Measurements from ENCODE around the gene TK1. TPM values are rescaled to one million over a fixed set of nuclear protein-coding genes. Genes with fewer than 3 reads are reported as not detected.

TK1 gene
- total RNA-seq, 1 experiment from 2014 or later, result 340 TPM

- no peaks in the 10 kb centered on the region for H3K9me3 ChIP-seq (ENCODE audit: low read length)
- intact Hi-C loops (cut with micrococcal nuclease), result no loop called here
- H3K27me3 ChIP-seq (ENCODE audit: low read length), result no peaks in the 10 kb centered on the region
- peaks cover 9% of the 10 kb centered on the region for H3F3A ChIP-seq (ENCODE audit: low read length, unreplicated experiment)
- no peaks in the 10 kb centered on the region for H3K9me2 ChIP-seq (replicated peaks; ENCODE audit: low read length)
- H2AFZ ChIP-seq (ENCODE audit: low read length), result no peak overlapping the region
- no peak for TF ChIP-seq EZH2 (IDR thresholded peaks at IDR 0.05; ENCODE audit: low read length, unreplicated experiment)
- no peak for TF ChIP-seq EZH2phosphoT487 (IDR thresholded peaks at IDR 0.05; ENCODE audit: borderline replicate concordance, low read length)
- no peak for TF ChIP-seq CTCF (conservative IDR thresholded peaks at IDR 0.05; ENCODE audit: low read depth, low read length)
- peaks cover 20% of the 10 kb centered on the region for H3K79me2 ChIP-seq (ENCODE audit: low read length)
- DNase-seq (no peak), ATAC-seq (no peak)
- H4K20me1 ChIP-seq (ENCODE audit: low read length), result peaks cover 10% of the 10 kb centered on the region; the same call in 1 of the 2 replicates
- peaks cover 41% of the 10 kb centered on the region for H3K36me3 ChIP-seq (ENCODE audit: low read depth, low read length)
- ChIA-PET CTCF (no interaction called here), POLR2A (ENCODE audit: unreplicated experiment) (no interaction called here)
- no peak overlapping the region for H3K4me3 ChIP-seq (ENCODE audit: low read length)
- H3K4me2 ChIP-seq (ENCODE audit: low read length), result no peak overlapping the region
- H3K9ac ChIP-seq (ENCODE audit: low read length), result no peak overlapping the region
- peaks cover 8% of the 10 kb centered on the region; the same call in 1 of the 2 replicates for H3K4me1 ChIP-seq (ENCODE audit: insufficient read depth, low read length)
- no peak overlapping the region for H3K27ac ChIP-seq (ENCODE audit: low read length)
- BruUV-seq (replicated peaks), result no TSS peak
These were observed 36.9 kb upstream of the TK1 start for GRCh38 chr17:78223765-78224164.

- ATAC-seq, result no peak
- peaks cover 9% of the 10 kb centered on the region for H3F3A ChIP-seq (ENCODE audit: low read length, unreplicated experiment)
- H3K27me3 ChIP-seq (ENCODE audit: low read length), result no peaks in the 10 kb centered on the region
- CTCF ChIA-PET, result interaction anchor here (0.8 kb wide), 1 partner anchor 28 kb away, joined by 3 read pairs; no protein-coding TSS in a partner anchor
- H3K9ac ChIP-seq (ENCODE audit: low read length), result no peak overlapping the region
- H4K20me1 ChIP-seq (ENCODE audit: low read length), result peaks cover 10% of the 10 kb centered on the region; the same call in 1 of the 2 replicates
- no peak overlapping the region for H2AFZ ChIP-seq (ENCODE audit: low read length)
- no peak for DNase-seq
- POLR2A ChIA-PET (ENCODE audit: unreplicated experiment), result no interaction called here
- intact Hi-C loops (cut with micrococcal nuclease), result no loop called here
- H3K9me3 ChIP-seq (ENCODE audit: low read length), result no peaks in the 10 kb centered on the region
- H3K79me2 ChIP-seq (ENCODE audit: low read length), result peaks cover 24% of the 10 kb centered on the region
- H3K9me2 ChIP-seq (replicated peaks; ENCODE audit: low read length), result no peaks in the 10 kb centered on the region
- BruUV-seq (replicated peaks), result no TSS peak
- no peak overlapping the region for H3K4me2 ChIP-seq (ENCODE audit: low read length)
- H3K27ac ChIP-seq (ENCODE audit: low read length), result no peak overlapping the region
- TF ChIP-seq EZH2phosphoT487 (IDR thresholded peaks at IDR 0.05; ENCODE audit: borderline replicate concordance, low read length) (no peak), CTCF (conservative IDR thresholded peaks at IDR 0.05; ENCODE audit: low read depth, low read length) (no peak), EZH2 (IDR thresholded peaks at IDR 0.05; ENCODE audit: low read length, unreplicated experiment) (no peak)
- peaks cover 8% of the 10 kb centered on the region; the same call in 1 of the 2 replicates for H3K4me1 ChIP-seq (ENCODE audit: insufficient read depth, low read length)
- H3K36me3 ChIP-seq (ENCODE audit: low read depth, low read length), result peaks cover 42% of the 10 kb centered on the region
- no peak overlapping the region for H3K4me3 ChIP-seq (ENCODE audit: low read length)
These were observed 36.2 kb upstream of the TK1 start for GRCh38 chr17:78223061-78223460.

GRCh38 chr17:78219396-78220150 lies 32.7 kb upstream of the TK1 start:
- intact Hi-C loops (cut with micrococcal nuclease), result no loop called here
- no peak for DNase-seq
- Histone ChIP-seq H3K27ac (ENCODE audit: low read length) (no peak overlapping the region), H2AFZ (ENCODE audit: low read length) (no peak overlapping the region), H3K27me3 (ENCODE audit: low read length) (no peaks in the 10 kb centered on the region), H3K9ac (ENCODE audit: low read length) (no peak overlapping the region), H3K4me1 (ENCODE audit: insufficient read depth, low read length) (peaks cover 13% of the 10 kb centered on the region), H3F3A (ENCODE audit: low read length, unreplicated experiment) (peaks cover 9% of the 10 kb centered on the region), H3K9me2 (replicated peaks; ENCODE audit: low read length) (no peaks in the 10 kb centered on the region), H3K4me3 (ENCODE audit: low read length) (no peak overlapping the region), H3K4me2 (ENCODE audit: low read length) (no peak overlapping the region), H3K9me3 (ENCODE audit: low read length) (no peaks in the 10 kb centered on the region), H3K36me3 (ENCODE audit: low read depth, low read length) (peaks cover 51% of the 10 kb centered on the region), H3K79me2 (ENCODE audit: low read length) (peaks cover 56% of the 10 kb centered on the region), H4K20me1 (ENCODE audit: low read length) (peaks cover 15% of the 10 kb centered on the region; the same call in 1 of the 2 replicates)
- BruUV-seq (replicated peaks), result no TSS peak
- TF ChIP-seq CTCF (conservative IDR thresholded peaks at IDR 0.05; ENCODE audit: low read depth, low read length) (no peak), EZH2 (IDR thresholded peaks at IDR 0.05; ENCODE audit: low read length, unreplicated experiment) (no peak), EZH2phosphoT487 (IDR thresholded peaks at IDR 0.05; ENCODE audit: borderline replicate concordance, low read length) (no peak)
- ATAC-seq, result no peak
- CTCF ChIA-PET, result interaction anchor here (0.8 kb wide), 1 partner anchor 32 kb away, joined by 4 read pairs; no protein-coding TSS in a partner anchor
- POLR2A ChIA-PET (ENCODE audit: unreplicated experiment), result no interaction called here

Data from PC-3 (cell line).